ENCODE data around the gene SLC15A1. TPM values are rescaled to one million over a fixed set of nuclear protein-coding genes. Genes with fewer than 3 reads are reported as not detected.

Gene SLC15A1
- total RNA-seq, 4 donors from 2014 or later: 16.1 to 56.3 (median 44.1) TPM; not detected in 1

DNA sequence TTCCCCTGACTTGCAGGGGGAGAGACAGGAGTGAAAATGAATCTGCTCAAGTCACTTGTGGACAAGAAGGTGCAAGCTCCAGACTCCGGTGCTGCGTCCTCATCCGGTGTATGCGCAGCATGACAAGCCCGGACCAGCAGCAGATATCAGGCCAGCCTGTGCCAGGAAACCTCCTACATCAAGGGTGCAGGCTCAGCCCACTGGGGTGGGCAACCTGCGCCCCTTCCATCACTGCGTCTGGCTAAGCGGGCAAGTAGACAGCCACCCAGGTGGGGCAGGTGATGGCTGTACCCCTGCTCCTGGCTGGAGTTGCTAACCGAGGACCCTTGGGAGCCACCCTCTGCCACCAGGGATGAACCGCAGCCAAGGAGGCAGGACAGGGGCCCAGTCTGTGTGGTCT lies 32.9 kb upstream of the SLC15A1 start:
- H3K27ac ChIP-seq: no peak overlapping the region
- DNase-seq: no peak
- intact Hi-C loops (cut with DNase I; ENCODE audit: low total_unique reads): no loop called here
- H3K27me3 ChIP-seq: no peaks in the 10 kb centered on the region
- no peaks in the 10 kb centered on the region for H3K4me1 ChIP-seq
- no peak overlapping the region for H3K4me3 ChIP-seq
- H3K9me3 ChIP-seq: no peaks in the 10 kb centered on the region
- WGBS, 2 donors (ENCODE audit: low coverage in 1 of 2): 80 to 89% methylated on average over 1 to 10 of the region's 10 CpGs
- in situ Hi-C loops (cut with MboI; ENCODE audit: low pct_ligation_motif_present in 1 of 4, low pct_unique_long_range_greater_than_20kb in 1 of 4, low sequenced_read_pairs in 3 of 4): no loop called here
- no peak for TF ChIP-seq POLR2AphosphoS5 (IDR thresholded peaks at IDR 0.05)
- TF ChIP-seq, protein P1, sequence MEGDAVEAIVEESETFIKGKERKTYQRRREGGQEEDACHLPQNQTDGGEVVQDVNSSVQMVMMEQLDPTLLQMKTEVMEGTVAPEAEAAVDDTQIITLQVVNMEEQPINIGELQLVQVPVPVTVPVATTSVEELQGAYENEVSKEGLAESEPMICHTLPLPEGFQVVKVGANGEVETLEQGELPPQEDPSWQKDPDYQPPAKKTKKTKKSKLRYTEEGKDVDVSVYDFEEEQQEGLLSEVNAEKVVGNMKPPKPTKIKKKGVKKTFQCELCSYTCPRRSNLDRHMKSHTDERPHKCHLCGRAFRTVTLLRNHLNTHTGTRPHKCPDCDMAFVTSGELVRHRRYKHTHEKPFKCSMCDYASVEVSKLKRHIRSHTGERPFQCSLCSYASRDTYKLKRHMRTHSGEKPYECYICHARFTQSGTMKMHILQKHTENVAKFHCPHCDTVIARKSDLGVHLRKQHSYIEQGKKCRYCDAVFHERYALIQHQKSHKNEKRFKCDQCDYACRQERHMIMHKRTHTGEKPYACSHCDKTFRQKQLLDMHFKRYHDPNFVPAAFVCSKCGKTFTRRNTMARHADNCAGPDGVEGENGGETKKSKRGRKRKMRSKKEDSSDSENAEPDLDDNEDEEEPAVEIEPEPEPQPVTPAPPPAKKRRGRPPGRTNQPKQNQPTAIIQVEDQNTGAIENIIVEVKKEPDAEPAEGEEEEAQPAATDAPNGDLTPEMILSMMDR (IDR thresholded peaks at IDR 0.05): no peak
- TF ChIP-seq EP300 (IDR thresholded peaks at IDR 0.05; ENCODE audit: low read depth): no peak
- TF ChIP-seq POLR2A (IDR thresholded peaks at IDR 0.05): no peak
- no peaks in the 10 kb centered on the region for H3K36me3 ChIP-seq

DNA sequence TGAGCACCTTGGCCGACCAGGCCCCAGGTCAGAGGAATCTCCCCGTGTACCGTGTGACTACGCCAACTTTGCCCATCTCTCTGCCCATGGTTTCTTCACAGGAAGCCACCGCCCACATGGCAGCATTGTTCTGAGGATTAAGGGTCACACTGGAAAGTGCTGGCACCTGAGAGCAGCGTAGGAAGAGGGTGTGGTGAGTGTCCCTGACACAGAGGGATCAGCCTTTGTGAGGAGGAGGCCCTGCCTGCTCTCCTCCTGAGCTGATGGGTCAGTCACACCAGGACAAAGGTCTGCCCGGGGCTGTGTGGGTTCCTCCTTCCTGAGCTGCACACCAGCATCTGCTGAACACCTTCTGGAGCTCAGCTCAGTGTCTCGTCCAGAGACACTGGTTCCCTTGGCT lies 32.2 kb upstream of the SLC15A1 start:
- no peaks in the 10 kb centered on the region for H3K27me3 ChIP-seq
- intact Hi-C loops (cut with DNase I; ENCODE audit: low total_unique reads): no loop called here
- H3K4me3 ChIP-seq: no peak overlapping the region
- in situ Hi-C loops (cut with MboI; ENCODE audit: low pct_ligation_motif_present in 1 of 4, low pct_unique_long_range_greater_than_20kb in 1 of 4, low sequenced_read_pairs in 3 of 4): no loop called here
- H3K27ac ChIP-seq: no peak overlapping the region
- no peaks in the 10 kb centered on the region for H3K9me3 ChIP-seq
- TF ChIP-seq EP300 (IDR thresholded peaks at IDR 0.05; ENCODE audit: low read depth): no peak
- TF ChIP-seq POLR2AphosphoS5 (IDR thresholded peaks at IDR 0.05): no peak
- TF ChIP-seq POLR2A (IDR thresholded peaks at IDR 0.05): no peak
- TF ChIP-seq, protein P1 (IDR thresholded peaks at IDR 0.05): no peak
- no peaks in the 10 kb centered on the region for H3K36me3 ChIP-seq
- peak; percentile 53 for DNase-seq
- no peaks in the 10 kb centered on the region for H3K4me1 ChIP-seq
- WGBS, 2 donors (ENCODE audit: low coverage in 1 of 2): 70 to 77% methylated on average over 2 to 7 of the region's 8 CpGs

DNA sequence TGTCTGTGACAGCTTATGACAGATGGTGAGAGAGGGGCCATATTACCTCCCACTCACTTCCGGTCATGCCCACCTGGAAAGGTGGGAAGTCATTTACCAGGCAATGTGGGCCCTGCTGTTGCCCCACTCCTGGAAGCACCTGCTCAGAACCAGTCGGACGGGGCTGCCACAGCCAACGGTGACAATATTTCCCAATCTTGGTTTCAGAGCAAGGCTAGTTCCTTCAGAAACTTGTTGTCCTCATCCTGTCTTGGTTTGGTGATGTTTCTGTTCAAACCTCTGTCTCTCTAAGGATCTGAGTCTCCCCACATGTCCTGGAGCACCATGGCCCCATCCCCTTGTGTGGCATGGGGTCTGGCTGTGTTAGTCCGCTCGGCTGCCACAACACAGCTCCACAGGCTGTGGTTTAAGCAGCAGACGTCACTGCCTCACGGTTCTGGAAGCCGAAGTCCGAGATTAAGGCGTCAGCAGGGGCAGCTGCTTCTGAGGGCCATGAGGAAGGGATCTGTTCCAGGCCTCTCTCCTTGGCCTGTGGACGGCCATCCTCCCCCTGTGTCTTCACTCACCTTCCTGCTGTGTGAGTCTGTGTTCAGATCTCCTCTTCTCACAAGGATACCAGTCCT lies 31.5 kb upstream of the SLC15A1 start:
- in situ Hi-C loops (cut with MboI; ENCODE audit: low pct_ligation_motif_present in 1 of 4, low pct_unique_long_range_greater_than_20kb in 1 of 4, low sequenced_read_pairs in 3 of 4): no loop called here
- H3K27ac ChIP-seq: no peak overlapping the region

GRCh38 chr13:98782654-98783053 lies 30.2 kb upstream of the SLC15A1 start:
- Histone ChIP-seq H3K4me3 (no peak overlapping the region), H3K9me3 (no peaks in the 10 kb centered on the region), H3K36me3 (no peaks in the 10 kb centered on the region), H3K27me3 (no peaks in the 10 kb centered on the region), H3K4me1 (no peaks in the 10 kb centered on the region), H3K27ac (no peak overlapping the region)
- no peak for DNase-seq
- in situ Hi-C loops (cut with MboI; ENCODE audit: low pct_ligation_motif_present in 1 of 4, low pct_unique_long_range_greater_than_20kb in 1 of 4, low sequenced_read_pairs in 3 of 4): no loop called here
- intact Hi-C loops (cut with DNase I; ENCODE audit: low total_unique reads): no loop called here
- 60% methylated on average over 4 to 5 of the region's 5 CpGs for WGBS, 2 donors (ENCODE audit: low coverage in 1 of 2)
- TF ChIP-seq POLR2AphosphoS5 (IDR thresholded peaks at IDR 0.05) (no peak), POLR2A (IDR thresholded peaks at IDR 0.05) (no peak), EP300 (IDR thresholded peaks at IDR 0.05; ENCODE audit: low read depth) (no peak)
- TF ChIP-seq, protein P1 (IDR thresholded peaks at IDR 0.05): no peak

More for the DNA sequence above, 31.5 kb upstream of the SLC15A1 start:
- no peak for TF ChIP-seq EP300 (IDR thresholded peaks at IDR 0.05; ENCODE audit: low read depth)
- TF ChIP-seq, protein P1 (IDR thresholded peaks at IDR 0.05): no peak
- TF ChIP-seq POLR2A (IDR thresholded peaks at IDR 0.05): no peak
- TF ChIP-seq POLR2AphosphoS5 (IDR thresholded peaks at IDR 0.05): no peak
- Histone ChIP-seq H3K36me3 (no peaks in the 10 kb centered on the region), H3K27me3 (no peaks in the 10 kb centered on the region), H3K4me3 (no peak overlapping the region), H3K9me3 (no peaks in the 10 kb centered on the region), H3K4me1 (no peaks in the 10 kb centered on the region)
- intact Hi-C loops (cut with DNase I; ENCODE audit: low total_unique reads): no loop called here
- DNase-seq: no peak
- WGBS, 2 donors (ENCODE audit: low coverage in 1 of 2): 84% methylated on average over 12 of the region's 12 CpGs; no CpG with 5 or more reads in 1 of the 2 donors

Measured in transverse colon (tissue), 4 donors.